DND-41 (cell line): ENCODE data around the gene UNCX.

Source experiments
- ATAC-seq: fragments of 200-7000 bp; cut with Tn5 transposase; 3 replicates; pipeline ENCODE4 v1.9.1; 2021; ENCODE audit warnings: low read depth; ENCODE audit not compliant: insufficient read depth
- DNase-seq: peaks from one replicate; pipeline ENCODE4 v3.0.0-alpha.2; 2020
- H2AFZ ChIP-seq: 2 replicates; pipeline ENCODE4 v1.6.0; 2012; ENCODE audit warnings: low read depth, low read length
- H3K27ac ChIP-seq: 2 replicates; pipeline ENCODE4 v1.5.1; 2012; ENCODE audit warnings: low read length, inconsistent platforms
- H3K27me3 ChIP-seq: fragments of 200-600 bp; sonication (generic); 2 replicates; pipeline ENCODE4 v1.6.0; 2012; ENCODE audit warnings: low read length, mild to moderate bottlenecking, inconsistent platforms; ENCODE audit not compliant: insufficient read depth, poor library complexity
- H3K36me3 ChIP-seq: 2 replicates; pipeline ENCODE4 v1.5.1; 2012; ENCODE audit warnings: low read length, inconsistent platforms; ENCODE audit not compliant: insufficient read depth
- H3K4me1 ChIP-seq: 2 replicates; pipeline ENCODE4 v1.5.1; 2012; ENCODE audit warnings: mild to moderate bottlenecking, low read length; ENCODE audit not compliant: insufficient read depth
- H3K4me2 ChIP-seq: 2 replicates; pipeline ENCODE4 v1.6.0; 2012; ENCODE audit warnings: mild to moderate bottlenecking, moderate library complexity, low read length, inconsistent platforms; ENCODE audit not compliant: insufficient read depth
- H3K4me3 ChIP-seq, 2 experiments: fragments of 200-600 bp in 1 of 2; shearing (Covaris generic) in 1 of 2; 2 replicates each; pipeline ENCODE4 v1.5.1; 2012 to 2016; ENCODE audit warnings: inconsistent platforms in 2 of 2, low read length in 2 of 2, mild to moderate bottlenecking in 2 of 2, low read depth in 1 of 2, moderate library complexity in 1 of 2
- H3K79me2 ChIP-seq: 2 replicates; pipeline ENCODE4 v1.6.0; 2012; ENCODE audit warnings: low read length, inconsistent platforms; ENCODE audit not compliant: insufficient read depth
- H3K9ac ChIP-seq: 2 replicates; pipeline ENCODE4 v1.6.0; 2012; ENCODE audit warnings: low read depth, mild to moderate bottlenecking, inconsistent platforms, low read length, moderate library complexity
- H3K9me3 ChIP-seq: 2 replicates; pipeline ENCODE4 v1.5.1; 2012; ENCODE audit warnings: low read length, moderate library complexity, mild to moderate bottlenecking, inconsistent platforms; ENCODE audit not compliant: insufficient read depth, severe bottlenecking
- H4K20me1 ChIP-seq: 2 replicates; pipeline ENCODE4 v1.6.0; 2012; ENCODE audit warnings: low read length; ENCODE audit not compliant: insufficient read depth
- EZH2 ChIP-seq: IDR thresholded peaks from 3 replicates; pipeline ENCODE4 v1.6.1; 2012; ENCODE audit warnings: borderline replicate concordance, low read depth, mild to moderate bottlenecking, moderate library complexity, low read length, inconsistent platforms; ENCODE audit not compliant: severe bottlenecking
- TF ChIP-seq, protein P1 (sequence below): IDR thresholded peaks from 2 replicates; pipeline ENCODE4 v1.5.1; 2012; ENCODE audit warnings: borderline replicate concordance, low read length, moderate library complexity, mild to moderate bottlenecking; ENCODE audit not compliant: poor library complexity, severe bottlenecking; ENCODE audit errors: extremely low read depth

The UNCX gene

GRCh38 chr7:1227814-1228544 lies 4.7 kb upstream of the UNCX start:
- H3K27ac ChIP-seq: no peak overlapping the region
- DNase-seq: no peak
- H3K4me1 ChIP-seq: no peaks in the 10 kb centered on the region
- ATAC-seq: no peak
- 0 out of 2 replicates have a peak, but pooled peaks cover 3% of the 10 kb centered on the region for H4K20me1 ChIP-seq
- no peaks in the 10 kb centered on the region for H3K27me3 ChIP-seq
- no peak overlapping the region for H2AFZ ChIP-seq
- H3K9ac ChIP-seq: no peak overlapping the region
- H3K4me3 ChIP-seq: no peak overlapping the region
- no peaks in the 10 kb centered on the region for H3K9me3 ChIP-seq
- H3K4me2 ChIP-seq: no peak overlapping the region
- no peaks in the 10 kb centered on the region for H3K36me3 ChIP-seq
- H3K79me2 ChIP-seq: no peaks in the 10 kb centered on the region
- TF ChIP-seq, protein P1, sequence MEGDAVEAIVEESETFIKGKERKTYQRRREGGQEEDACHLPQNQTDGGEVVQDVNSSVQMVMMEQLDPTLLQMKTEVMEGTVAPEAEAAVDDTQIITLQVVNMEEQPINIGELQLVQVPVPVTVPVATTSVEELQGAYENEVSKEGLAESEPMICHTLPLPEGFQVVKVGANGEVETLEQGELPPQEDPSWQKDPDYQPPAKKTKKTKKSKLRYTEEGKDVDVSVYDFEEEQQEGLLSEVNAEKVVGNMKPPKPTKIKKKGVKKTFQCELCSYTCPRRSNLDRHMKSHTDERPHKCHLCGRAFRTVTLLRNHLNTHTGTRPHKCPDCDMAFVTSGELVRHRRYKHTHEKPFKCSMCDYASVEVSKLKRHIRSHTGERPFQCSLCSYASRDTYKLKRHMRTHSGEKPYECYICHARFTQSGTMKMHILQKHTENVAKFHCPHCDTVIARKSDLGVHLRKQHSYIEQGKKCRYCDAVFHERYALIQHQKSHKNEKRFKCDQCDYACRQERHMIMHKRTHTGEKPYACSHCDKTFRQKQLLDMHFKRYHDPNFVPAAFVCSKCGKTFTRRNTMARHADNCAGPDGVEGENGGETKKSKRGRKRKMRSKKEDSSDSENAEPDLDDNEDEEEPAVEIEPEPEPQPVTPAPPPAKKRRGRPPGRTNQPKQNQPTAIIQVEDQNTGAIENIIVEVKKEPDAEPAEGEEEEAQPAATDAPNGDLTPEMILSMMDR: no peak
- TF ChIP-seq EZH2: no peak

DNA sequence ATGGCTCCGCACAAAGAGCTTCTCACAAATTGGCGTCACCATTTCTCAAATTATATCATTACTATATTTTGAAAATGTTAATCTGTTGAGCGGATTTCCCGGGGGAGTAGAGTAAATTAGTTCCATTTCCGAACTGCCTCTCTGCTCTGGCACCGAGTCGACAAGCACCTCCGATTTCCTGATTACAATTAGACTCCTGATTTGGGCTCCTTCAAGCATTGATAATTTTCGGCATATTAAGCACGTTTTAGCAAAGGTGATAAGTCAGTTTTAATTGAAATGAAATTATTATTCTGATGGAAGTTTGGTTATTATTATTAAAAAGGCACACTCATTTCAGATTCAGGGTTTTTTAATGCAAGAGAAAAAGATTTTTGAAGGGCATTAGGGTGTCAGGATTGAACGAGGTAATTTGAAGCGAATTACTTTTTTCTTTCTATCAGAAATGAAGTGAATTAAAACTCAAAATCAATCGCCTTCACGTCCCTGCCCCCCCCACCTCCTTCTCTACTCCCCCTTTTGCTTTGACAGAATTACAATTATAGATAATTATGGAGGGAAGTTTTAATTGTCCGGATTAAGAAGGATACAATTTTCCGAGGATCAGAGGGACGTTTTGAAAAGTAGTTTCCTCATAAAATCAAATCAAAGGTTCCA lies 4.0 kb upstream of the UNCX start:
- ATAC-seq (no peak), DNase-seq (no peak)
- TF ChIP-seq, protein P1: no peak
- no peak for TF ChIP-seq EZH2
- H3K79me2 ChIP-seq: no peaks in the 10 kb centered on the region
- H4K20me1 ChIP-seq: 0 out of 2 replicates have a peak, but pooled peaks cover 3% of the 10 kb centered on the region
- no peaks in the 10 kb centered on the region for H3K27me3 ChIP-seq
- no peaks in the 10 kb centered on the region for H3K4me1 ChIP-seq
- H3K4me2 ChIP-seq: no peak overlapping the region
- H3K9me3 ChIP-seq: no peaks in the 10 kb centered on the region
- H3K27ac ChIP-seq: no peak overlapping the region
- H2AFZ ChIP-seq: no peak overlapping the region
- no peaks in the 10 kb centered on the region for H3K36me3 ChIP-seq
- H3K9ac ChIP-seq: no peak overlapping the region
- H3K4me3 ChIP-seq: no peak overlapping the region

DNA sequence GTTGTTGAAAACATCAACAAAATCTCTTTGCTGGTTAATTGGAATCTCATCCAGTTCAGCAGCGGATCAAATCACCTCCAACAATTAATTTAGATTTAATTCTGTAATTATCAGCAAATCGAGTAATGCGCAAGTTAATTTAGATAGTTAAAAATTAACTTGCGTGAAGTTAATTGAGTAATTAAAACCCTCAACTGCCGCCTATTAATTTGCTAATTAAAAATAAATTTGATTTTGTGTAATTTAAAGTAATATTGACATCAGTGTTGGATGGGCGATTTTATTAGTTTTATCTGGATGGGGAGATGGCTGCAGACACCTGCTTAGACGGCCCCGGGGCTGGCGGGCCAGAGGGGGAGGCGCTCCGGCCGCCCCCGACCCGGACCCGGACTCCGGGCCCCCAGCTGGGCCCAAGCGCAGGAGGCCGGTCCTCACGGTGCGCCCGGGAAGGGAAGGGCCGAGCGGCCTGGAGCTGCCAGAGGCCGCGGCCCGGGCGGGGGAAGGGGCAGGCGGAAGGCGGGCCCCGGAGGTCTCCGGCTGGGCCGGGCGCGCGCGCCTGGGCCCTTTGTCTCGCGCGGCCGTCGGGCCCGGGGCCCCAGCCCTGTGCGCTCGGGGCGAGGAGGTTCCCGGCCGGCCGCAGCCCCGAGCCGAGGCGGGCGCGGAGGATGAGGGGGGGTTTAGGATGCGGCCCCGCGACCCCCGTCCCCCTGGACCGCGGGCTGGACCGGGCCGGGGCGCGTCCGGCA lies 3.3 kb upstream of the UNCX start:
- Histone ChIP-seq H3K27ac (no peak overlapping the region), H2AFZ (no peak overlapping the region), H4K20me1 (0 out of 2 replicates have a peak, but pooled peaks cover 3% of the 10 kb centered on the region), H3K36me3 (no peaks in the 10 kb centered on the region), H3K4me3 (no peak overlapping the region), H3K27me3 (no peaks in the 10 kb centered on the region), H3K79me2 (no peaks in the 10 kb centered on the region), H3K4me2 (no peak overlapping the region), H3K4me1 (no peaks in the 10 kb centered on the region), H3K9me3 (no peaks in the 10 kb centered on the region), H3K9ac (no peak overlapping the region)
- TF ChIP-seq, protein P1: no peak
- TF ChIP-seq EZH2: no peak
- DNase-seq (no peak), ATAC-seq (no peak)
